ENCODE data around the gene SPNS2.

DNA sequence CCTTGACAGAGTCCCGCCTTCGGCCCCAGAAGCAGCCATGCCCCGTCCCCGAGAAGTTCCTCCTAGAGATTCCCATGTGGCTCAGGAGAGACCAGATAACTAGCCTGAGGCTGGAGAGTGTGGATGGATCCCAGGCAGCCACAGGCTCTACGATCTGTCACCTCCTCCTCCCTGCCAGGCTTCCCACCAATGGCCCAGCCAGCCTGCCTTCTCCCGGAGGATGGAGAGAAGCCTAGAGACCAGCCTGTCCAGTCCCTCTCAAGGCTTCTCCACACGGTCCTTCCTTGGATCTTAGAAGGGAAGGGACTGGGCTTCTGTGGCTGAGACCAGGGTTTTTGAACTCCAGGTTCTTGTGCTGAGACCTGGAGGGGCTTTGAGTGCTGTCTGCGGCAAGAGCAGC, 84.0 kb downstream of the SPNS2 start:
- TF ChIP-seq, protein P1, sequence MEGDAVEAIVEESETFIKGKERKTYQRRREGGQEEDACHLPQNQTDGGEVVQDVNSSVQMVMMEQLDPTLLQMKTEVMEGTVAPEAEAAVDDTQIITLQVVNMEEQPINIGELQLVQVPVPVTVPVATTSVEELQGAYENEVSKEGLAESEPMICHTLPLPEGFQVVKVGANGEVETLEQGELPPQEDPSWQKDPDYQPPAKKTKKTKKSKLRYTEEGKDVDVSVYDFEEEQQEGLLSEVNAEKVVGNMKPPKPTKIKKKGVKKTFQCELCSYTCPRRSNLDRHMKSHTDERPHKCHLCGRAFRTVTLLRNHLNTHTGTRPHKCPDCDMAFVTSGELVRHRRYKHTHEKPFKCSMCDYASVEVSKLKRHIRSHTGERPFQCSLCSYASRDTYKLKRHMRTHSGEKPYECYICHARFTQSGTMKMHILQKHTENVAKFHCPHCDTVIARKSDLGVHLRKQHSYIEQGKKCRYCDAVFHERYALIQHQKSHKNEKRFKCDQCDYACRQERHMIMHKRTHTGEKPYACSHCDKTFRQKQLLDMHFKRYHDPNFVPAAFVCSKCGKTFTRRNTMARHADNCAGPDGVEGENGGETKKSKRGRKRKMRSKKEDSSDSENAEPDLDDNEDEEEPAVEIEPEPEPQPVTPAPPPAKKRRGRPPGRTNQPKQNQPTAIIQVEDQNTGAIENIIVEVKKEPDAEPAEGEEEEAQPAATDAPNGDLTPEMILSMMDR (IDR thresholded peaks at IDR 0.05) = no peak
- TF ChIP-seq POLR2A (IDR thresholded peaks at IDR 0.05) = no peak

Measured in body of pancreas (tissue), 4 donors.